Measurements from ENCODE around the gene GXYLT1. TPM values are rescaled to one million over a fixed set of nuclear protein-coding genes. Genes with fewer than 3 reads are reported as not detected.

Gene GXYLT1
- total and polyA plus RNA-seq, 9 of the 15 experiments (the other 6 are each of a cell fraction or from before 2014, with no cell fraction given) = 1.4 to 9.3 (median 5.5) TPM

GRCh38 chr12:42070036-42070435 lies 74.6 kb downstream of the GXYLT1 start:
- H3K4me1 ChIP-seq (replicated peaks in 1 of 2; ENCODE audit: control insufficient read depth in 2 of 2, insufficient read depth in 2 of 2, low read length in 2 of 2) = no peaks in the 10 kb centered on the region
- in situ Hi-C loops (cut with MboI) = no loop called here
- DNase-seq (ENCODE audit: extremely low read depth in 1 of 4, low spot score in 3 of 4) (no peak), ATAC-seq (no peak), FAIRE-seq (no peak)
- ChIA-PET POLR2A (no interaction called here), CTCF (ENCODE audit: low intra/inter-chr PET ratio) (no interaction called here)
- 3% methylated on average over 4 of the region's 4 CpGs for WGBS (ENCODE audit: insufficient coverage, low coverage, missing lambda C conversion rate)
- peaks cover 0 to 6% of the 10 kb centered on the region in 2 experiments; a peak in 3 of 5 replicates for H3K27me3 ChIP-seq (ENCODE audit: control insufficient read depth in 2 of 2, insufficient read depth in 2 of 2, low read length in 2 of 2)
- TF ChIP-seq POLR2AphosphoS5 (IDR thresholded peaks at IDR 0.05; ENCODE audit: control insufficient read depth, insufficient read depth, low read depth, low read length) = no peak
- no peak for TF ChIP-seq RAD21 (CRISPR knock-in tag; conservative IDR thresholded peaks at IDR 0.05 in 1 of 2, IDR thresholded peaks at IDR 0.05 in 1 of 2)
- no peak for TF ChIP-seq ZNF384 (IDR thresholded peaks at IDR 0.05; ENCODE audit: low read depth, low read length)
- TF ChIP-seq ZNF280B (CRISPR knock-in tag; IDR thresholded peaks at IDR 0.05) = no peak
- no peak for TF ChIP-seq MLLT1 (IDR thresholded peaks at IDR 0.05)
- TF ChIP-seq SFPQ (IDR thresholded peaks at IDR 0.05; ENCODE audit: low read depth, low read length) = no peak
- H3K79me2 ChIP-seq (ENCODE audit: control insufficient read depth, insufficient read depth, low read length) = no peaks in the 10 kb centered on the region
- no peak overlapping the region for H3K27ac ChIP-seq (ENCODE audit: extremely low read depth, low read depth, low read length)
- no TSS peak for BruUV-seq (replicated peaks)
- intact Hi-C loops (cut with micrococcal nuclease) = no loop called here
- no peak overlapping the region for H3K4me3 ChIP-seq
- H3K36me3 ChIP-seq (ENCODE audit: control insufficient read depth, insufficient read depth, low read length) = no peaks in the 10 kb centered on the region
- H3K9me1 ChIP-seq (ENCODE audit: control insufficient read depth, insufficient read depth, low read length) = no peaks in the 10 kb centered on the region
- H3K4me2 ChIP-seq (ENCODE audit: insufficient read depth, low read length) = no peak overlapping the region
- no peak overlapping the region for H3K9ac ChIP-seq (ENCODE audit: insufficient read depth in 1 of 2, low read depth in 2 of 2, low read length in 2 of 2)
- H2AFZ ChIP-seq (ENCODE audit: low read depth, low read length) = no peak overlapping the region
- no peaks in the 10 kb centered on the region for H4K20me1 ChIP-seq (replicated peaks; ENCODE audit: control insufficient read depth, insufficient read depth, low read length)
- no peaks in the 10 kb centered on the region for H3K9me3 ChIP-seq (replicated peaks; ENCODE audit: control insufficient read depth, insufficient read depth, low read depth, low read length)
